Measurements from ENCODE around the gene CYBRD1.

CYBRD1 gene

GRCh38 chr2:171557363-171557762 is 35.1 kb downstream of the CYBRD1 start:
- DNase-seq = no peak

DNA sequence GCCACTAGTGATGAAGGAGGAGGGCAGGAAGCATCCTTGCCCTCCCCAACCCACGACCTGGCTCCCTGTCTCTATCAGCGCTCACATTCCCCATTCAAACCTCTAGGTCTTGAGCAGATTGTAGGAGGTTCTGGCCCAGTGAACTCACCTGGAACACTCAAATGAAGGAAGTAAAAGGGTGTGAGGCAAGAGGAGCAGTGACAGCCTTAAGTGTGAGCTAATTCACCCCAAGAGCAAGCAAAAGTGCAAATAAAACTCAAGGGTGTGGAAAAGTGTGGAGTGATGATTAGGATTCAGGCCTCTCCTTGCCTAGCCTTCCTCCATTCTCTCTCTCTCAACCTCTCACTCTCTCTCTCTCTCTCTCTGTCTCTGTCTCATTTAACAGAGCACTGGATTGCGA is 41.0 kb downstream of the CYBRD1 start:
- DNase-seq = no peak

- DNase-seq = no peak
Measured at GRCh38 chr2:171564463-171564862, 42.2 kb downstream of the CYBRD1 start.

DNA sequence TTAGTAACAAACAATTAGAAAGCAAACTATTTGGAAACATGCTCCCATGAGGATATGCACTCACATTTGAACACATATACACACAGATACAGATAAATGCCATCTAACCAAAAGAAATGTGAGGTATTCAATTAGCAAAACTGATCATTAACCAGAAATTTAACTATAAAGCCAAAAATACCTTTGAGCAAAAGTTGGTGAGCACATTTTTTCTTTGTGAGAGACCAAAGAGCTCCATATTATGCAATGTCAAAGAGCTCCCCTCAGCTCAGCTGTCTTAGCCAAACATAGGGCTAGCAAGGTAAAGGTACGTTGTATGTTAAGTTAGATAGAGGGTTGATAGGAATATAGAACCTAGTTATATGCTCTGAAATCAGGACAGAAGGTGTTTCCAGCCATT is 43.8 kb downstream of the CYBRD1 start:
- no peak for DNase-seq

GRCh38 chr2:171566753-171567152 is 44.5 kb downstream of the CYBRD1 start:
- DNase-seq = no peak

DNA sequence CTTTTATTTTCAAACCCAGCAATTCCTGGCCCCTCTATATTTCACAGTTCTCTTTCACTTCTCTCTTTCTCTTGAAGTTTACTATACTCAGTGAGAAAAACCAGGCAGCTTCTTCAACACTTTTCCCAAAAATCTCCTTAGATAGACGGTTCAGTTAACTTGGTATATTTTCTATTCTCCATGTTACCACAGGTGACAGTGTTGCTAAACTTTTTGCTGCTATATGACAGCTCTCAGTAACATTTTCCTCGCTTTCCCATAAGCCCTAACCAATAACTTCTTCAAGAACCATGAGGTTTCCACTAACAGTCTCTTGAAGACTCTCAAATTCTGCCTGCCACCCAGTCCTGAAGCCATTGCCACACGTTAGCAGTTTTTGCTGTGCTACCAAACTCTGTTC is 45.8 kb downstream of the CYBRD1 start:
- no peak for DNase-seq

DNA sequence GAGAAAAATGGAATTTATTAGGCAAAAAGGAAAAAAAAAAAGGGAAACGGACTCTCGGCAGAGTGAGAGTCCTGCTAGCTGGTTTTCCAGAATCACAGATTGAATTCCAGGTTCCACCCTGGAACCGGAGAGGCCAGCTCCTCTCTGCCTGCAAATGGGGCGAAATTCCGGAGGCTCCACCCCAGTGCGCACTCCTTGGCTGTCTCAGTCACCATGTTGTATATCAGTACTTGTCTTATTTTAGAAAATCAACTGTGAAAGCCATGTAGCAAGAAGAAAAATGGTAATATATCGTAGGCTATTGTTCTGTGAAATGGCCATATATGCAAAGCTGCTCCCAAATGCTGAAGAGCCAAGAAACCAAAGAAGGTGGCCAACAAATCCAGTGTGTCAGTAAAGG is 49.4 kb downstream of the CYBRD1 start:
- DNase-seq = no peak

DNA sequence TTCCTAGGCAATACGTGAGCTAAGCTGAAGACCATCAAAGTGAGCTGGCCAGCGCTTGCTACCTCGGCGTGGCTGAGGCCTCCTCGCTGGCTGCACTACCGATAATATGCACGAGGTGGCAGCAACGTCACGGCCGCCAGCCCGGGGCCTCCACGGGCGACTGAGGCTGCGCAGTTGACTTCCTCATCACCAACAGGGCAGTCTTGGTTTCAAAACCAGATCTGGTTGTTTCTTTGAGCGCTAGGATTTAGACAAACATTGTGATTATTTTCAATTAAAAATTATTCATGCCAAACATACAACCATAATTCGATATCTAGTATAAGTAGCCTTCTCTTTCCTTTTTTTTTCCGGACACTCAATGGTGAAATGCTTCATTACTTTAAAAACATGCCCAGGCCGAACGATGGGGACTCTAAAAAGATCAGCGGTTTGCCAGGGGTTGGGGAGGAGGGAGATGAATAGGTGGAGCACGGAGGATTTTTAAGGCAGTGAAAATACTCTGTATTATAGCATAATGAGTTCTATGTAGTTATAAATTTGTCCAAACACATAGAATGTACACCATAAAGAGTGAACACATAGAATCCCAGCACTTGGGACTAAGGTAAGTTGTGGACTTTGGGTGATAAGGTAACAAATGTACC is 52.0 kb downstream of the CYBRD1 start:
- peak; percentile 48 for DNase-seq

- DNase-seq = no peak
Measured at GRCh38 chr2:171575606-171576005, 53.3 kb downstream of the CYBRD1 start.

DNA sequence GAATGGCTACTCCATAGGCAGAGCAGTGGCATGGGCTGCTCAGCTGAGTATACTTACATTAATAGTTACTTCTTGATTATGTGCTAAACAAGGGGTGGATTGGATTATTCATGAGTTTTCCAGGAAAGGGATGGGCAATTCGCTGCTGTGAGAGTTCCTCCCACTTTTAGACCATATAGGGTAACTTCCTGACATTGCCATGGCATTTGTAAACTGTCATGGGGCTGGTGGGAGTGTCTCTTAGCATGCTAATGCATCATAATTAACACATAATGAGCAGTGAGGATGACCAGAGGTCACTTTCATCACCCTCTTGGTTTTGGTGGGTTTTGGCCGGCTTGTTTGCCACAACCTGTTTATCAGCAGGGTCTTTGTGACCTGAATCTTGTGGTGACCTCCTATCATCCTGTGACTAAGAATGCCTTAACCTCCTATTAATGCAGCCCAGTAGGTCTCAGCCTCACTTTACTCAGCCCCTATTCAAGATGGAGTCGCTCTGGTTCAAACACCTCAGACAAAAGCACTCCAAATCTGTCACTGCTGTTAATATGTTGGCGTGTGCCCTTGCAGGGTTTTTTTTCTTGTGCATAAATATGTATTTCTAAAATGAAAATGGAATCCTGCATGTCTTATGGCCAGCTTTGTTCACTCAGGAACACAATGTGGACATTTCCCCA is 56.0 kb downstream of the CYBRD1 start:
- DNase-seq = no peak

- DNase-seq = no peak
Measured at GRCh38 chr2:171579481-171579880, 57.2 kb downstream of the CYBRD1 start.

GRCh38 chr2:171583566-171583965 is 61.3 kb downstream of the CYBRD1 start:
- DNase-seq = no peak

DNA sequence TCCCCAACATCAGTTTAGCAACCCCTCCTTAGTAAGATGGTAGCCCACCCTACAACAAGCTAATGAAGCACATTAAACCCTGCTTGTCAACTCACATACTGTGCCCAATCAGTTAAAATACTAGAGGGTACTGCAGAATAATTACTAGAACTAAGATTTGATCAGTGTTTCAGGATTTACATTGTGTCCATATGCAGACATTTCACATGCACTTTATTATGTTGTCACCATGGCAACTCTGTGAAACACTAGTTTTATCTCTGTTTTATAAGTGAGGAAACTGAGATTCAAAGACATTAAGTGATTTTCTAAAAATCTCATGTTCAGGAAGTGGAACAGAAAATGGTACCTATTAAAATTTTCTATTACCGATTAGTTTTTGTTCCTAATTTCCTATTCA is 61.7 kb downstream of the CYBRD1 start:
- no peak for DNase-seq

DNA sequence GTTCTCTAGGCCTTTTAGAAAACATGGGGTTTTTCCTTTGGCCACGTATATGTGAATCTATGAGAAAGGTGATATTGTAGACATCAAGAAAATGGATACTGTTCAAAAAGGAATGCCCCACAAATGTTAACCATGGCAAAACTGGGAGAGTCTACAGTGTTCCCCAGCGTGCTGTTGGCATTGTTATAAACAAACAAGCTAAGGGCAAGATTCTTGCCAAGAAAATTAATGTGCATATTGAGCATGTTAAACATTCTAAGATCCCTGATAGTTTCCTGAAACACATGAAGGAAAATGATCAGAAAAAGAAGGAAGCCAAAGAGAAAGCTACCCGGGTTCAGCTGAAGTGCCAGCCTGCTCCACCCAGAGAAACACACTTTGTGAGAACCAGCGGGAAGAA is 64.9 kb downstream of the CYBRD1 start:
- no peak for DNase-seq

- no peak for DNase-seq
Measured at GRCh38 chr2:171587567-171587966, 65.3 kb downstream of the CYBRD1 start.

DNA sequence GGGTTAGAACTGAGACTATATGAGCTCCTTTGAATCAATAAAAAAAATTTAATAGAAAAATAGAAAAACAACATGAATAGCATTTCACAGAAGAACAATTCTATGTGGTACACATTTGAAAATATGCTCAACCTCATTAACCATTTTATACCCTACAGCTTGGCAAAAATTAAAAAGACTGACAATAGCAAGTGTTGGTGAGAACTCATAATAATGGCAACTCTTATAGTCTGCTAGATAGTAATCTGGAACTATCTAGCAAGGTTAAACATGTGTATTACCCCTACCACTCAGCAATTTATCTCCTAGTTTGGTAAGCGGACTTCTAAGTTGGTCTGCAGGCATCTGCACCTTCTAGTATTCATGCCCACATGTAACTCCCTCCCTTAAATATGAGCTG is 67.8 kb downstream of the CYBRD1 start:
- DNase-seq = no peak

DNA sequence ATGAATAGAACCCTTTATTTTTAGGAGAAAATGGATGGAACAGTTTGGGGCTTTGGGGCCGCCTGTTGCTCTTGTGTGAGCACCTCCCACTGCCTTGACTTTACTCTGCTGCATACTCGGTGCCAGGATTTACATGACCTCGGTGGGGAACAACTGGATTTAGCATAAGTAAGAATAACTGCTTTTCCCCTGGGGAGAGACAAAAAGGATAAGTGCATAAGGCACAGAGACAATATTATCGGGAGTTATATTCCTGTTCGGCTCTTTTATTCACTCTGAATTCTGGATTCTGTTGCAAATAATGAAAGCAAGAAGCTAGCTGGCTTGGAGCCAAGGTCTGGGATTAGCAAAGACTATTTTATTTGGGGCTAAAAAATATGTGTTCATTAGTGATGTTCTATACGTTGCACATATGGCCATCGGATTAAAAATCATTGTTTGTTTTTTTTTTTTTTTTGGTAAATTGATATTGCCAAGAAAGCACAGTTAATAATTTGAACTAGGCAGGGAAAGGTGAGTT is 69.8 kb downstream of the CYBRD1 start:
- DNase-seq = no peak

DNA sequence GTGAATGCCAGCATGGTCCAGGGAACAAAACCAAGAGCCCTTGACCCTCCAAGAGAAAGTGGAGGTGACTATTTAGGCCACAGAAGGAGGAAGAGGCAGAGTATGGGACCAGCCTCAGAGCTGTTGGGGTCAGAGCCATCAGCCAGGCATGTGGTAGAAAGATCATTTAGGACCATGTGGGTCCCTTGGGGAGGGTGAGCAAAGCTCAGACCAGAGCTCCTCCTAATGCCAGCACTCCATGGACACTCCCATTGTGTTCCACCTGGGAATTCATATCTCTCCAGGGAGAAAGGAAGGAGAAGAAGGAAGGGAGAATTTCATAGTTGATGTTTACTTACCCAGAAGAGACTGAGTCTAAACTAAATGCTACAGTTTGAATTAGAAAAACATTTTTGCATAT is 73.2 kb downstream of the CYBRD1 start:
- DNase-seq = no peak

DNA sequence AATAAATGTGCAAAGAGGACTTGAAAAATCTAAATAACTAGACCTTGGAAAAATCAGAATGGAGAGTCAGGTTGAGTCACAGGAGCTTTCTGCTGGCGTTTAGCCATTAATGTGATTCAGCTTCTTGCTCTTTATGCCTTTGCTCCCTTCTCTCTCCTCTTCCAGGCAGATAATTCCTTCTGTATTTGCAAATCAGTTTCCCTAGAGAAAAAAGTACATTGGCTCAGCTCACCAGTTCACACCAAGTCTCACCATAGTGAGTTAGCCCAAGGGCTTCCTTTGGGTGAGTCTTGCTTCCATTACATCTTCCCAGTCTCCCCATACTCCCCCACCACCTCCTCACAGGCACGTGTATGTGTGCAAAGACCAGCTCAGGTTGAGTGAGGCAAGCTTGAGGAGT is 73.6 kb downstream of the CYBRD1 start:
- DNase-seq = no peak

GRCh38 chr2:171598713-171599319 is 76.5 kb downstream of the CYBRD1 start:
- peak; percentile 40 for DNase-seq

- DNase-seq = no peak
Measured at GRCh38 chr2:171600126-171600525, 77.9 kb downstream of the CYBRD1 start.

GRCh38 chr2:171602352-171602751 is 80.1 kb downstream of the CYBRD1 start:
- no peak for DNase-seq
